DND-41 (cell line): ENCODE data around the gene GPATCH8.

ENCODE experiments used
- ATAC-seq: fragments of 200-7000 bp; cut with Tn5 transposase; 3 replicates; pipeline ENCODE4 v1.9.1; 2021; ENCODE audit warnings: low read depth; ENCODE audit not compliant: insufficient read depth
- DNase-seq: peaks from one replicate; pipeline ENCODE4 v3.0.0-alpha.2; 2020
- H2AFZ ChIP-seq: 2 replicates; pipeline ENCODE4 v1.6.0; 2012; ENCODE audit warnings: low read depth, low read length
- H3K27ac ChIP-seq: 2 replicates; pipeline ENCODE4 v1.5.1; 2012; ENCODE audit warnings: low read length, inconsistent platforms
- H3K27me3 ChIP-seq: fragments of 200-600 bp; sonication (generic); 2 replicates; pipeline ENCODE4 v1.6.0; 2012; ENCODE audit warnings: low read length, mild to moderate bottlenecking, inconsistent platforms; ENCODE audit not compliant: insufficient read depth, poor library complexity
- H3K36me3 ChIP-seq: 2 replicates; pipeline ENCODE4 v1.5.1; 2012; ENCODE audit warnings: low read length, inconsistent platforms; ENCODE audit not compliant: insufficient read depth
- H3K4me1 ChIP-seq: 2 replicates; pipeline ENCODE4 v1.5.1; 2012; ENCODE audit warnings: mild to moderate bottlenecking, low read length; ENCODE audit not compliant: insufficient read depth
- H3K4me2 ChIP-seq: 2 replicates; pipeline ENCODE4 v1.6.0; 2012; ENCODE audit warnings: mild to moderate bottlenecking, moderate library complexity, low read length, inconsistent platforms; ENCODE audit not compliant: insufficient read depth
- H3K4me3 ChIP-seq, 2 experiments: fragments of 200-600 bp in 1 of 2; shearing (Covaris generic) in 1 of 2; 2 replicates each; pipeline ENCODE4 v1.5.1; 2012 to 2016; ENCODE audit warnings: inconsistent platforms in 2 of 2, low read length in 2 of 2, mild to moderate bottlenecking in 2 of 2, low read depth in 1 of 2, moderate library complexity in 1 of 2
- H3K79me2 ChIP-seq: 2 replicates; pipeline ENCODE4 v1.6.0; 2012; ENCODE audit warnings: low read length, inconsistent platforms; ENCODE audit not compliant: insufficient read depth
- H3K9ac ChIP-seq: 2 replicates; pipeline ENCODE4 v1.6.0; 2012; ENCODE audit warnings: low read depth, mild to moderate bottlenecking, inconsistent platforms, low read length, moderate library complexity
- H3K9me3 ChIP-seq: 2 replicates; pipeline ENCODE4 v1.5.1; 2012; ENCODE audit warnings: low read length, moderate library complexity, mild to moderate bottlenecking, inconsistent platforms; ENCODE audit not compliant: insufficient read depth, severe bottlenecking
- H4K20me1 ChIP-seq: 2 replicates; pipeline ENCODE4 v1.6.0; 2012; ENCODE audit warnings: low read length; ENCODE audit not compliant: insufficient read depth
- CTCF ChIP-seq: IDR thresholded peaks from 2 replicates; pipeline ENCODE4 v1.5.1; 2012; ENCODE audit warnings: borderline replicate concordance, low read length, moderate library complexity, mild to moderate bottlenecking; ENCODE audit not compliant: poor library complexity, severe bottlenecking; ENCODE audit errors: extremely low read depth
- EZH2 ChIP-seq: IDR thresholded peaks from 3 replicates; pipeline ENCODE4 v1.6.1; 2012; ENCODE audit warnings: borderline replicate concordance, low read depth, mild to moderate bottlenecking, moderate library complexity, low read length, inconsistent platforms; ENCODE audit not compliant: severe bottlenecking

GPATCH8 gene

DNA sequence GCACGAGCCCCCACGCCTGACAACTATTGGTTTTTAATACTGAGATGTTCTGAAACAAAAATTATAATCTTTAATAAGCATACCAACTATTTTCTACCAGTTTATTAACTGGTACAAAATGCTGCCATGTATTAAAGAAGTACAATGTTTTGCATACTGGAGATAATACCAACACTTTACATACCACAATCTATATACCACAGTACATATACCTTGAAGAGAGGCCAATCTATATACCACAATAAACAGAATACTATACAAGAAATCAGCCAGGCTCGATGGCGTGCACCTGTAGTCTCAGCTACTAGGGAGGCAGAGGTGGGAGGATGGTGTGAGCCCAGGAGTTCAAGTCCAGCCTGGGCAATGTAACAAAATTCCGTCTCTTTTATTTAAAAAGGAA, 9.9 kb downstream of the GPATCH8 start:
- Histone ChIP-seq H3K79me2 (peaks cover 98% of the 10 kb centered on the region), H3K4me3 (no peak overlapping the region), H4K20me1 (peaks cover 71% of the 10 kb centered on the region), H3K27me3 (no peaks in the 10 kb centered on the region), H3K4me2 (no peak overlapping the region), H3K36me3 (peaks cover 5% of the 10 kb centered on the region; the same call in 1 of the 2 replicates), H3K9me3 (no peaks in the 10 kb centered on the region), H3K27ac (no peak overlapping the region), H3K4me1 (no peaks in the 10 kb centered on the region), H3K9ac (no peak overlapping the region), H2AFZ (no peak overlapping the region)
- ATAC-seq, result no peak
- no peak for TF ChIP-seq CTCF
- TF ChIP-seq EZH2, result no peak
- DNase-seq, result no peak

GRCh38 chr17:44492706-44493272, 10.4 kb downstream of the GPATCH8 start:
- no peak overlapping the region for H3K27ac ChIP-seq
- ATAC-seq (no peak), DNase-seq (no peak)
- TF ChIP-seq CTCF (no peak), EZH2 (no peak)
- peaks cover 5% of the 10 kb centered on the region; the same call in 1 of the 2 replicates for H3K36me3 ChIP-seq
- H3K9ac ChIP-seq, result no peak overlapping the region
- no peaks in the 10 kb centered on the region for H3K4me1 ChIP-seq
- peaks cover 98% of the 10 kb centered on the region for H3K79me2 ChIP-seq
- peaks cover 70% of the 10 kb centered on the region for H4K20me1 ChIP-seq
- H3K27me3 ChIP-seq, result no peaks in the 10 kb centered on the region
- H3K9me3 ChIP-seq, result no peaks in the 10 kb centered on the region
- H2AFZ ChIP-seq, result no peak overlapping the region
- H3K4me3 ChIP-seq, result no peak overlapping the region
- H3K4me2 ChIP-seq, result no peak overlapping the region

GRCh38 chr17:44489581-44489980, 13.6 kb downstream of the GPATCH8 start:
- H3K27me3 ChIP-seq, result no peaks in the 10 kb centered on the region

More at GRCh38 chr17:44489581-44489980, 13.6 kb downstream of the GPATCH8 start:
- Histone ChIP-seq H3K9me3 (no peaks in the 10 kb centered on the region), H3K79me2 (peaks cover 98% of the 10 kb centered on the region), H3K4me2 (no peak overlapping the region), H2AFZ (no peak overlapping the region), H3K4me3 (no peak overlapping the region), H3K9ac (no peak overlapping the region), H3K4me1 (no peaks in the 10 kb centered on the region), H3K36me3 (peaks cover 9% of the 10 kb centered on the region; the same call in 1 of the 2 replicates), H4K20me1 (peaks cover 76% of the 10 kb centered on the region), H3K27ac (no peak overlapping the region)
- DNase-seq (no peak), ATAC-seq (no peak)
- TF ChIP-seq CTCF, result no peak
- no peak for TF ChIP-seq EZH2
